ENCODE results near the gene LCE1D. TPM values are rescaled to one million over a fixed set of nuclear protein-coding genes. Genes with fewer than 3 reads are reported as not detected.

Gene LCE1D
- polyA plus RNA-seq, 2 of the 4 experiments (the other 2 are of a cell fraction), result not detected

Other genes starting within 250 kb of the LCE1D start
- not detected in 2 replicates for gene LCE3E, start 229.9 kb upstream of the LCE1D start, polyA plus RNA-seq (2011; rRNA removed)
- gene LCE3E, start 229.9 kb upstream of the LCE1D start, polyA plus RNA-seq (2017; fragmentation: RNase III; extraction: RNeasy Plus Mini Kit Qiagen cat#74134 plus additional on column Dnase treatment), result not detected in 3 replicates
- gene LCE3D, start 216.2 kb upstream of the LCE1D start, polyA plus RNA-seq (2011; rRNA removed), result 0.23 and 0.36 TPM in 2 replicates
- gene LCE3D, start 216.2 kb upstream of the LCE1D start, polyA plus RNA-seq (2017; fragmentation: RNase III; extraction: RNeasy Plus Mini Kit Qiagen cat#74134 plus additional on column Dnase treatment), result 0.18 to 0.39 TPM (median 0.18 TPM) in 3 replicates
- not detected in 2 replicates for gene LCE3C, start 196.5 kb upstream of the LCE1D start, polyA plus RNA-seq (2011; rRNA removed)
- gene LCE3C, start 196.5 kb upstream of the LCE1D start, polyA plus RNA-seq (2017; fragmentation: RNase III; extraction: RNeasy Plus Mini Kit Qiagen cat#74134 plus additional on column Dnase treatment), result not detected in 3 replicates
- not detected in 2 replicates for gene LCE3B, start 182.9 kb upstream of the LCE1D start, polyA plus RNA-seq (2011; rRNA removed)
- not detected in 3 replicates for gene LCE3B, start 182.9 kb upstream of the LCE1D start, polyA plus RNA-seq (2017; fragmentation: RNase III; extraction: RNeasy Plus Mini Kit Qiagen cat#74134 plus additional on column Dnase treatment)
- gene LCE3A, start 173.6 kb upstream of the LCE1D start, polyA plus RNA-seq (2011; rRNA removed), result not detected in 2 replicates
- not detected in 3 replicates for gene LCE3A, start 173.6 kb upstream of the LCE1D start, polyA plus RNA-seq (2017; fragmentation: RNase III; extraction: RNeasy Plus Mini Kit Qiagen cat#74134 plus additional on column Dnase treatment)
- not detected in 2 replicates for gene LCE2D, start 133.3 kb upstream of the LCE1D start, polyA plus RNA-seq (2011; rRNA removed)
- gene LCE2D, start 133.3 kb upstream of the LCE1D start, polyA plus RNA-seq (2017; fragmentation: RNase III; extraction: RNeasy Plus Mini Kit Qiagen cat#74134 plus additional on column Dnase treatment), result not detected in 3 replicates
- not detected in 2 replicates for gene LCE2C, start 121.4 kb upstream of the LCE1D start, polyA plus RNA-seq (2011; rRNA removed)
- gene LCE2C, start 121.4 kb upstream of the LCE1D start, polyA plus RNA-seq (2017; fragmentation: RNase III; extraction: RNeasy Plus Mini Kit Qiagen cat#74134 plus additional on column Dnase treatment), result not detected in 3 replicates
- not detected in 2 replicates for gene LCE2B, start 110.6 kb upstream of the LCE1D start, polyA plus RNA-seq (2011; rRNA removed)
- gene LCE2B, start 110.6 kb upstream of the LCE1D start, polyA plus RNA-seq (2017; fragmentation: RNase III; extraction: RNeasy Plus Mini Kit Qiagen cat#74134 plus additional on column Dnase treatment), result not detected in 3 replicates
- gene LCE2A, start 98.4 kb upstream of the LCE1D start, polyA plus RNA-seq (2011; rRNA removed), result not detected in 2 replicates
- not detected in 3 replicates for gene LCE2A, start 98.4 kb upstream of the LCE1D start, polyA plus RNA-seq (2017; fragmentation: RNase III; extraction: RNeasy Plus Mini Kit Qiagen cat#74134 plus additional on column Dnase treatment)
- not detected in 2 replicates for gene LCE4A, start 88.6 kb upstream of the LCE1D start, polyA plus RNA-seq (2011; rRNA removed)
- not detected in 3 replicates for gene LCE4A, start 88.6 kb upstream of the LCE1D start, polyA plus RNA-seq (2017; fragmentation: RNase III; extraction: RNeasy Plus Mini Kit Qiagen cat#74134 plus additional on column Dnase treatment)
- not detected in 2 replicates for gene KPRP, start 38.7 kb upstream of the LCE1D start, polyA plus RNA-seq (2011; rRNA removed)
- gene KPRP, start 38.7 kb upstream of the LCE1D start, polyA plus RNA-seq (2017; fragmentation: RNase III; extraction: RNeasy Plus Mini Kit Qiagen cat#74134 plus additional on column Dnase treatment), result not detected in 3 replicates
- not detected in 2 replicates for gene LCE1F, start 21.6 kb upstream of the LCE1D start, polyA plus RNA-seq (2011; rRNA removed)
- gene LCE1F, start 21.6 kb upstream of the LCE1D start, polyA plus RNA-seq (2017; fragmentation: RNase III; extraction: RNeasy Plus Mini Kit Qiagen cat#74134 plus additional on column Dnase treatment), result not detected in 3 replicates
- gene LCE1E, start 10.5 kb upstream of the LCE1D start, polyA plus RNA-seq (2011; rRNA removed), result not detected in 2 replicates
- gene LCE1E, start 10.5 kb upstream of the LCE1D start, polyA plus RNA-seq (2017; fragmentation: RNase III; extraction: RNeasy Plus Mini Kit Qiagen cat#74134 plus additional on column Dnase treatment), result not detected in 3 replicates
- not detected in 2 replicates for gene LCE1C, start 9.9 kb downstream of the LCE1D start, polyA plus RNA-seq (2011; rRNA removed)
- not detected in 3 replicates for gene LCE1C, start 9.9 kb downstream of the LCE1D start, polyA plus RNA-seq (2017; fragmentation: RNase III; extraction: RNeasy Plus Mini Kit Qiagen cat#74134 plus additional on column Dnase treatment)
- not detected in 2 replicates for gene LCE1B, start 15.2 kb downstream of the LCE1D start, polyA plus RNA-seq (2011; rRNA removed)
- not detected in 3 replicates for gene LCE1B, start 15.2 kb downstream of the LCE1D start, polyA plus RNA-seq (2017; fragmentation: RNase III; extraction: RNeasy Plus Mini Kit Qiagen cat#74134 plus additional on column Dnase treatment)
- not detected in 2 replicates for gene LCE1A, start 30.8 kb downstream of the LCE1D start, polyA plus RNA-seq (2011; rRNA removed)
- not detected in 3 replicates for gene LCE1A, start 30.8 kb downstream of the LCE1D start, polyA plus RNA-seq (2017; fragmentation: RNase III; extraction: RNeasy Plus Mini Kit Qiagen cat#74134 plus additional on column Dnase treatment)
- gene LCE6A, start 46.1 kb downstream of the LCE1D start, polyA plus RNA-seq (2011; rRNA removed), result not detected in 2 replicates
- not detected in 3 replicates for gene LCE6A, start 46.1 kb downstream of the LCE1D start, polyA plus RNA-seq (2017; fragmentation: RNase III; extraction: RNeasy Plus Mini Kit Qiagen cat#74134 plus additional on column Dnase treatment)
- gene LCE7A, start 63.3 kb downstream of the LCE1D start, polyA plus RNA-seq (2011; rRNA removed), result not detected in 2 replicates
- not detected in 3 replicates for gene LCE7A, start 63.3 kb downstream of the LCE1D start, polyA plus RNA-seq (2017; fragmentation: RNase III; extraction: RNeasy Plus Mini Kit Qiagen cat#74134 plus additional on column Dnase treatment)
- gene SMCP, start 81.6 kb downstream of the LCE1D start, polyA plus RNA-seq (2011; rRNA removed), result not detected in 2 replicates
- gene SMCP, start 81.6 kb downstream of the LCE1D start, polyA plus RNA-seq (2017; fragmentation: RNase III; extraction: RNeasy Plus Mini Kit Qiagen cat#74134 plus additional on column Dnase treatment), result not detected in 3 replicates
- not detected in 2 replicates for gene IVL, start 111.8 kb downstream of the LCE1D start, polyA plus RNA-seq (2011; rRNA removed)
- gene IVL, start 111.8 kb downstream of the LCE1D start, polyA plus RNA-seq (2017; fragmentation: RNase III; extraction: RNeasy Plus Mini Kit Qiagen cat#74134 plus additional on column Dnase treatment), result not detected in 3 replicates
- gene SPRR5, start 150.5 kb downstream of the LCE1D start, polyA plus RNA-seq (2011; rRNA removed), result not detected in 2 replicates
- gene SPRR5, start 150.5 kb downstream of the LCE1D start, polyA plus RNA-seq (2017; fragmentation: RNase III; extraction: RNeasy Plus Mini Kit Qiagen cat#74134 plus additional on column Dnase treatment), result not detected in 3 replicates
- not detected in 2 replicates for gene SPRR4, start 173.9 kb downstream of the LCE1D start, polyA plus RNA-seq (2011; rRNA removed)
- not detected in 3 replicates for gene SPRR4, start 173.9 kb downstream of the LCE1D start, polyA plus RNA-seq (2017; fragmentation: RNase III; extraction: RNeasy Plus Mini Kit Qiagen cat#74134 plus additional on column Dnase treatment)
- gene SPRR1A, start 187.4 kb downstream of the LCE1D start, polyA plus RNA-seq (2011; rRNA removed), result not detected in 2 replicates
- not detected in 3 replicates for gene SPRR1A, start 187.4 kb downstream of the LCE1D start, polyA plus RNA-seq (2017; fragmentation: RNase III; extraction: RNeasy Plus Mini Kit Qiagen cat#74134 plus additional on column Dnase treatment)
- not detected in 2 replicates for gene SPRR3, start 205.0 kb downstream of the LCE1D start, polyA plus RNA-seq (2011; rRNA removed)
- not detected in 3 replicates for gene SPRR3, start 205.0 kb downstream of the LCE1D start, polyA plus RNA-seq (2017; fragmentation: RNase III; extraction: RNeasy Plus Mini Kit Qiagen cat#74134 plus additional on column Dnase treatment)
- not detected in 2 replicates for gene SPRR1B, start 234.5 kb downstream of the LCE1D start, polyA plus RNA-seq (2011; rRNA removed)
- gene SPRR1B, start 234.5 kb downstream of the LCE1D start, polyA plus RNA-seq (2017; fragmentation: RNase III; extraction: RNeasy Plus Mini Kit Qiagen cat#74134 plus additional on column Dnase treatment), result not detected in 3 replicates
- not detected in 2 replicates for gene SPRR2D, start 244.4 kb downstream of the LCE1D start, polyA plus RNA-seq (2011; rRNA removed)
- gene SPRR2D, start 244.4 kb downstream of the LCE1D start, polyA plus RNA-seq (2017; fragmentation: RNase III; extraction: RNeasy Plus Mini Kit Qiagen cat#74134 plus additional on column Dnase treatment), result not detected in 3 replicates

All from A549 (cell line).